G401 (cell line): ENCODE results near the gene RBPJ. TPM values are rescaled to one million over a fixed set of nuclear protein-coding genes. Genes with fewer than 3 reads are reported as not detected.

Experiments used
- DNase-seq: peaks from one replicate; pipeline ENCODE4 v3.0.0-alpha.2; 2015; ENCODE audit warnings: low spot score
- in situ Hi-C: cut with HindIII; loops from 2 replicates; pipeline ENCODE4 v1.10.0; 2016; ENCODE audit warnings: low sequenced_read_pairs, mixed read lengths
- total RNA-seq: library from RNA; depleted of rRNA; stranded (reverse); fragments of >200 nt; shearing (Covaris generic); gene quantifications from 2 replicates; pipeline ENCODE4 v1.2.3, GENCODE V29; 2014; rRNA removed

Gene RBPJ
- 207 and 336 TPM in 2 replicates for total RNA-seq

DNA sequence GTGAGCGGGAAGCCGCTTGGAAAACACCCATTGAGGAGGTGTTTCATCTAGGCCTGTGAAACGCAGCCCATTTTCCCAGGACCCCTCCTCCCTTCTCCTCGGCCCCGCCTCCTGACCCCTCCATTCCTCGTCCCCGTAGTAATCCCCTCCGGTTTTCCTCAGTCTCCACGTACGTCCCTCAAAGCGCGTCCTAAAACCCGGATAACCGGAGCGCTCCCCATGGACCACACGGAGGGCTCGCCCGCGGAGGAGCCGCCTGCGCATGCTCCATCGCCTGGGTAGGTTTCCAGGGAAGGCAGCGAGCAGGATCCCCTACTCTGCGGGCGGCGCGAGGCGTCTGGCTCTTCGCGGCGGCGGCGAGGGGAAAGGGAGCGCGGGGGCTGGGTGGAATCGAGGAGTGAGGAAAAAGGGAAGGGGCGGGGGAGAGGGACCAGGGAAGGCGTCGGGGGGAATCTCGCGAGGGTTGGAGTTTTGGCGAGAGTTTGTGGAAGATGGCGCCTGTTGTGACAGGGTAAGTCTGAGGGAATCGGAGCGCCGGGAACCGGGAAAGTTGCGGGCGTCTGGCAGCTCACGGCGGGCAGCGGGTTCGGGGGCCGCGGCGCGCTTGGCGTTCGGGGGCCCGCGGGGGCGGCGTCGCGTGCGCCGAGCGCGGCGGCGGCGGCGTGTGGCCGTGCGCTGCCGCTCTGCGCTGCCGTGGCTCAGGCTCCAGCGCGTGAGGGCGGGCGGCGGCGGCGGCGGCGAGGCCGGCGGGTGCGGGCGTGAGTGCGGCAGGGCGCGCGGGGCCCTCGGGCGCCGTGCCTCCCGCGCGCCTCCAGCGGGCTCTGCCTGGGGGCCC, at the start of gene RBPJ:
Gene RBPJ, plus strand, starts transcription at position 477 of the 835 bp plus-strand sequence. Its CDS starts 15 bp downstream, at position 492.
- in situ Hi-C loops = no loop called here
- peak; percentile 94 for DNase-seq

DNA sequence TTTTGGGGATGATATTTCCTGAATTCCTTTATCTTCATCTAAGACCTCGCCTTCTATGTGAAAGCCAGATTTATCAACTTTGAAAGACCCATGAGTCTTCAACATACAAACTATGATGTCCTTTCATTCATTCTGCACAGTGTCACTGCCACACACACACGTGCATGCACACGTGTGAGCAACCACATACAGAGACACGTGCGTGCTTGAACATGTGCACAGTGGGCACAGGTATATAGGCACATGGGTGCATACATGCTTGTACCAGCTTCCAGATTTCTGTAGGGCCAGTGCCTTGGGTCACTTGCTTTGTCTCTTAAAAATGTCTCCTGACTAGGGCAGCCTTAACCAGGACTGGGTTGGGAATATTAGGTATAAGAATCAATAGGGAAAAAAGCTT, 49.1 kb upstream of the RBPJ start:
- in situ Hi-C loops = no loop called here
- no peak for DNase-seq

DNA sequence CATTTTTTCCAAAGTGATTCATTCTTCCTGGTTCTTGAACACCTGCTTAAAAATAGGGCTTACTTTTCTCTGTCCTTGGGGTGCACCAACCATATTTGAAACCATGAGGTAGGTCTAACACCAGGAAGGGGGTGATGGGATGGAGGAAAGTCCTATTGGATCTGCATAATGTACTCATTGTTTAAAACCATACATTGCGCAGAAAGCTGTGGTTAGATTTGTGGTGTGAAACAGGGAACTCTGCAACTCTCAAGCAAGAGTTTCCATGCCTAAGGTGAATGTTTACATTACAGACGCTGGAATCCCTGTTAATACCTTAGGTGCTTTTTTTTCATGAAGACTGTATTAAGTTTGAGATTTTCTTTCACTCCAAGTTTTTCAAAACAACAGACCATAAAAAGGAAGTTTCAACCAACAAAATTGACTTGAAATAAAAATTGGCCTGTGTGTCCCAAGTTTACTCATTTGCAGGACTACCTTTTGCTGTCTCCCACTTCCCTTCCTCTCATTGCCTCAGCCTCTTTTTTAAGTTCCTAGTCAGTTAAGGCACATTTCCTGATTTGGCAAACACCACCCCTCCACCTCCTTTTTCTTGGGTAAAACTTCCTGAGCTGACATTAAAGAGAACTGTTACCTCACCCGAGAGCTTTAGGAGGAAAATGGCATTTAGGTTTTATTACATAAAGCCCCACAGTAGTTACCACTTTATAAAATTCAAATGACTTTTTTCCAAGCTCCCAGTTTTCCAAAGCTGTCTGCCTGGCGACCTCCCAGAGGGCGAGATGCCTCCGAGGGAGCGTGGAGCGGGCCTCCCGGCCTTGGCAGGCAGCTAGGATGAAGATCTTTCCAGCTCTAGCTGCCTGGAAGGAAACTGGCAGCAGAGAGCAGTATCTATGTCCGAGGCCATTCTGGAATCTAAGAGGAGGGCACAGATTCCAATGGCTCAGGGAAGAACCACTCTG, 47.9 kb upstream of the RBPJ start:
- DNase-seq = peak; percentile 41

DNA sequence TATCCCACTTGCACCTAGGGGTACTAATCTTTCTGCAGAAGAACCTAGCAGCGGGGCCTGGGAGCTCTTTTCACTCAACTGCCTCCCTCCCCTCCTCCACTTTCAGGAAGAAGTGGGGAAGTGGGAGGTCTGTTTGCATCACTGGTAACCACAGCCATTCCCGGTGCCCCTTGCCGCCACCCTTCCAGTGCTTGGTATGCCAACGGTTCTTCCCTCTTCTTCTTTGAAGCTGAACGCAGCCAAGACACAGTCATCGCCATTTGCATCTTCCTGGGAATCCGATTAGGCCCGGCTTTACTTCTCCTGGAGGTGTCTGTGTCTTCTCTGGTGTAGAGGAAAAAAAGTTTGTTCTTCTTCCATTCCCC, 47.2 kb upstream of the RBPJ start:
- no peak for DNase-seq

More for the DNA sequence above, 47.9 kb upstream of the RBPJ start:
- in situ Hi-C loops = no loop called here

DNA sequence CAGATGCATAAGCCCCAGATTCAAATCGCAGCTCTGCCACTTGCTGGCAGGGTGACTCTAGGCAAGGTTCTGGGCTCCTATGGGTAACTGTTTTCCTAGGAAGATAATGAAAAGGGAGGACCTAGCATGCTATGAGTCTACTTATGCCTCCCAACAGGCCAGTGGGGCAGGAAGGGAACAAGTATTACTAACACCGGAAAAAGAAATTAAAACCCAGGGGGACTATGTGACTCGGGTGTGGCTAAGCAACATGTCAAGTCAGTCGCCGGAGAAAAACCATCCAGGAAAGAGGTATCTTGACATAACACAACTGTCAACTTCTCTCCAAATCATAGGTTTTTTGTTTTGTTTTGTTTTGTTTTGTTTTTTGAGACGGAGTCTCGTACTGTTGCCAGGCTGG, 45.5 kb upstream of the RBPJ start:
- in situ Hi-C loops = no loop called here
- no peak for DNase-seq

More for the DNA sequence above, 47.2 kb upstream of the RBPJ start:
- in situ Hi-C loops = no loop called here

DNA sequence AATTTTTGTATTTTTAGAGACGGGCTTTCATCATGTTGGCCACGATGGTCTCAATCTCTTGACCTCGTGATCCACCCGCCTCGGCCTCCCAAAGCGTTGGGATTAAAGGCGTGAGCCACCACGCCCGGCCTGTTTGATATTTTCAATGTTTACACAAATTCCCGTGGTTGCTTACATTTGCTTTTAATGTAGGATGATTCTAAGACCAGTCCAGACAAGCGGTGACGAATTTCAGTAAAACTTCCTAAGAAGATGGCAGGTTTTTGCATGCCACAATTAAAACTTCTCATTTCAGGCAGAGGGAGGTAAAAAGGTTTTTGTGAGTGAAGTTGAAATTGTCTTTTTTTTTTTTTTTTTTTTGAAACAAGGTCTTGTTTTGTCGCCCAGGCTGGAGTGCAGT, 41.4 kb upstream of the RBPJ start:
- DNase-seq = no peak
- in situ Hi-C loops = no loop called here

DNA sequence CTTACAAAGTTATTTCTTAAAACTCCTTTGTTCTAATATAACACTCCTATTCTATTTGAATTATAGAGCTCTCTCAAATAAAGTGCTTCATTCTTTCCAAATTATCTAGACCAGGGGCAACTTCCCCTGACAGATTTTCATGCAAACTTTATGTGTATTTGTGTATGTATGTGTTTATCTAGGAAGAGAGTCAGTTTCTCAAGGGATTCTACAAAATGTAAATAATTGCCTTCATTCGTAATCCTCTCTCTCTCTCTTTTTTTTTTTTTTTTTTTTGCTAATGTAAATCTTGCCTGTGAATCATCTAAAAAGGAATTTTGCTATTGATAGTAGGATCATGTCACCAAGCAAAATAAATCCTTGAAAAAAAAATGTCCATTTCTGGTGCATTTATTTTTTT, 38.9 kb upstream of the RBPJ start:
- no peak for DNase-seq
- in situ Hi-C loops = no loop called here

DNA sequence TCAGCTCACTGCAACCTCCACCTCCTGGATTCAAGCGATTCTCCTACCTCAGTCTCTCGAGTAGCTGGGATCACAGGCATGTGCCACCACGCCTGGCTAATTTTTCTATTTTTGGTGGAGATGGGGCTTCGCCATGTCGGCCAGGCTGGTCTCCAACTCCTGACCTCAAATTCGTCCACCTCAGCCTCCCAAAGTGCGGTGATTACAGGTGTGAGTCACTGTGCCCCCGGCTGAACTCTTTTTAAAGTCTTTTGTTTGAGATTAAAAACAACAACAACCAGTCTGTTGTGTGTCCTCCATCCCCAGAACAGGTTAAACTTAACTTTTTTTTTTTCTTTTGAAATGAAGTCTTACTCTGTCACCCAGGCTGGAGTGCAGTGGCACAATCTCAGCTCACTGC, 36.3 kb upstream of the RBPJ start:
- no peak for DNase-seq
- in situ Hi-C loops = no loop called here

DNA sequence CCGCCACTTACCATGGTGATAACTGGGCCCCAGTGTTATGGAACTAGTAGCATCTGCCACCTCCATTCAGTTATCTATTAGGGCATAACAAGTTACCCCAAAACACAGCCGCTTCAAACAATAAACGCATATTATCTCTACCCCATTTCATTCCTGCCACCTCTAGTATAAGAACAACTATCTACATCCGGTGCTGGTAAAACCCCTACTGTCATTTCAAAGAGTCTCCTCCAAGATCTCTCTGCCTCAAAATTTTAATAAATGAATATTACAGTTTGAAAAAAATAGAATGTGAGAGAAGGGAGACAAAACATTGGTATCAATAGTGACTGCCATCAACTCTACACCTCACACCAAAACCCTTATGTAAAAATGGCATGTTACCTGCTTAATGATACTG, 35.5 kb upstream of the RBPJ start:
- DNase-seq = no peak
- in situ Hi-C loops = no loop called here

DNA sequence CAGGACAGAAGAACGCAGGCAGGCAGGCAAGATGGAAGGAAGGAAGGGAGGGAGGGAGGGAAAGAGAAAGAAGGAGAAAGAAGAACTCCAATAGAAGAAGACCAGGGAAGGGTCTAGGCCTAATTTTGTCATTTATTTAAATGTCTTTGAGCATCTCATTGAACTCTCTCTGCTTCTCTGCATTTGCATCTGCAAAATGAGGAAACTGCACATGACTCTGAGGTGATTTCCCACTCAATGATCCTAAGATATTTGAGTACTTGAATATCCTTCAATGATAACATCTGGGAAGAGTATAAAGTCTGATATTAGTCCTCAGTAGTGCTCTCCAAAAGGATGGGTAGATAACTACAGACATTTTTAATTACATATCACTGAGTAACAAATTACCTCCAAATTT, 33.1 kb upstream of the RBPJ start:
- no peak for DNase-seq
- in situ Hi-C loops = no loop called here

DNA sequence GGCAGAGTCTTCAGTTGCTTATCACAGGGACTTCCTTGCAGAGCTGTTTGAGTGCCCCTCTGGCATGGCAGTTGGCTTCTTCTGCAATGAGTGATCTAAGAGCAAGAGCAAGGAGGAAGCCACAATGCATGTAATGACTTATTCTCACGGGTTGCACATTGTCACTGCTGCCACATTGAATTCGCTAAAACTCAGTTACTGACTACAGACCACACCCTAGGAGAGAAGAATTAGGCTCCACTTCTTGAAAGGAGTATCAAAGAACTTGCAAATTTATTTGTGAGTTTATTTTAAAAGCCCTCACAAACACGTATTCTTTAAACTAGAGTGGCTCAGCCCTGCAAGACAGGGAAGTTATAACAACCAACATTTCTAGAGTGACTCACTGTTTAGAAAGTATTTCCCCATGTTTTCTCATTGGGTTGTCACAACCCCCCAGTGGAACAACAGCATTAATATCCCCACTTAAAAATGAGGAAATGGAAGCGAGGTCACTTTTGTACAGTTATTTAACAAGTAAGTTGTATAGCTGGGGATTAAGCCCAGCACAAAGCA, 32.4 kb upstream of the RBPJ start:
- in situ Hi-C loops = no loop called here
- DNase-seq = no peak

DNA sequence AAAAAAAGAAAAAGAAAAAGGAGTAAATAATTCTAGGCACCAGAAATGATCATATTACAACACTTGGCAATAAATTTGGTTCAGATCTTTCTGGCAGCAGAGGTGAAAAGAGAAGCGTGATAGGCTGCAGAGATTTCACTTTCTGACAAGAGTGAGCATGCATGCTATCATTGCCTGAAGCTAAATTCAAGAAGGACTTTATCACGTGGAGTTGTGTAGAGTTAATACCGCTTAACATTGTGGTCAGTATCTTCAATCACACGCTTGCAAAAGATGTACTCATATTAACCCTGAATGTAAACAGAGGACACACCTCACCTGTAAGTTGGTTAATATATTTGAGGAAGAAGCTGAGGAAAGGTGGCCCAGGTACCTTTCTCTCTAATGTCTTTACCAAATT, 31.4 kb upstream of the RBPJ start:
- DNase-seq = no peak
- in situ Hi-C loops = no loop called here

DNA sequence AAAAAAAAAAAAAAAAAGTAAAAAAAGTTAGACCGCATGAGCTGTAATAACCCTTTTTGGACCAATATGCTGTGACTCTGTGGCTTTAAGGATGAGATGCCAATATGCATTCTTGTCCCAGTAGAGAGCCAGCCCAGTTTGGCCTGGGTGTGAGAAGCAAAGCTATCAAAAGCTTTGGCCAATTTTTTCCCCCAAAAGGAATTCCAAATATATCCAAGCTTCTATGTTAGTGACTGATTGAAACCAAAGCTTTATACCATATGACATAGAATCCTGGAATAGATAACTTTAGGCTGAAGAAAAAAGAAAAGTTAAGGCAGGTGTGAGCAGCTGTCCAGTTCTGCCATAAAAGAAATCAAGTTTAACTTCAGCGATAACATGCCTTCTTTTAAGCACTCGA, 30.5 kb upstream of the RBPJ start:
- in situ Hi-C loops = no loop called here
- DNase-seq = no peak

DNA sequence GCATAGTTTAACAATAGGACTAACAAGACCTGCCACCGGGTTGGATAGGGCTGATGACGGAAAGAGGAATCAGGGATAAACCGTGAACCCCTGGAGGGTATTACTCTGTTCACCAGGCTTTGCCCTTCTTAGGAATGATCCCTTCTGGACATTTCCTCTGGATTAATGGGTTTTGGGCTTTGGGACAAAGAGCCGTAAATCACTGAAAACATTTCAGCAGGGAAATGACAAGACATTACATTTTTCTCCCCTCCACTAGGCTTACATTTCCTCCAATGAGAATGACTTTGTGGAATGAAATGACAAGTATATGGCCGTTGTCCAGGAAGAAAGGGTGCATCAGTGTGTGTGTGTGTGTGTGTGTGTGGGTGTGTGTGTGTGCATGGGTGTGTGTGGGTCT, 25.9 kb upstream of the RBPJ start:
- in situ Hi-C loops = no loop called here
- peak; percentile 52 for DNase-seq

DNA sequence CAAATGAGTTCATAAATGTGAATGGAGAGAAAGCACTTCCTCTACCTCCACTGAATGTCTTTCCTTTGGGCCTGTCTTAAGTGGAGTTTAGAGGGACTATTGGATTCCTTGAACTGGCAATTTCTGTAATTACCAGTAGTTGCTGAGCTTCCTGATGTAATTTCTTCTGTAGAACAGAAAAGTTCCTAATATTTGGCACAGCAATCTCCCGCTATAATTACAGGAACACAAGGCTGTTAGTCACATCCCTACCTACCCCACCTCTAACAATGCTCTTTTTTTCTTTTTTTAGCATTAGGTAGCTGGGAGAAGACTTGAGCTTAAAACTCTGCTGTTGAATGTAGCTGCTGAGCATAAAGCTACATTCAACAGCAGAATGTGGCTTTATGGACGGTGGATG, 24.8 kb upstream of the RBPJ start:
- in situ Hi-C loops = no loop called here

DNA sequence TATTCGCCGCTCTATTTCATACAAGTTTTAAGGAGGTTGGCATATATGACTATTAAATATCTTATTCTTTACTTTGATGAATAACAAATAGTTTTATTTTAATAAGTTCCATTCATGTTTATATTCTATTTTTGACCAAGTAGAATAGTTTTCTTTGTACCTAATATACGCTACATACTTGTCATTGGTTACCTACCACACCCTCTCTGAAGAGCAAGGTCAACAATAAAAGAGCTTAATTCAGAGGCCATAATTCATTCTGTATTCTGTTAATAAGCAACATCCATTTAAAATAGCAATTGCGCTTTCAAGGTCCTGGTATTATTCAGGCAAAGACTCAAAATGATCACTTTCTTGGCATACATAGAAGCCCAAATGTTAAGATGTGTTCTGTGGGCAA, 24.3 kb upstream of the RBPJ start:
- in situ Hi-C loops = no loop called here
- no peak for DNase-seq

More for the DNA sequence above, 24.8 kb upstream of the RBPJ start:
- DNase-seq = no peak

DNA sequence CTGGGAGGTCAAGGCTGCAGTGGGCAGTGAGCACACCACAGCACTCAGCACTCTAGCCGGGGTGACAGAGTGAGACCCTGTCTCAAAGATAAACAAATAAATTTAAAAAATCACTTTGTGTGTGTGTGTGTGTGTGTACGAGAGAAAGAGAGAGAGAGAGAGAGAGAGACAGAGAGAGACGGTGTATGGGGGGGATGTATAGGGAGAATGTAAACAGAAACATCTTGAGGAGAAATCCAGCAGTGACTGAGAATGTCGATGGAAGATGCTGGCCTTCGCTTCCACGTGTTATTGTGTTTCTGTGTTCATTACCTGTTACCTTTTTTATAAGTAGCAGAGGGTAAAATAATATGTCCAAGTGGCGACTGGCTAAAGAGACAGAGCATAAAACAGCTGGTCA, 23.6 kb upstream of the RBPJ start:
- in situ Hi-C loops = no loop called here
- no peak for DNase-seq

DNA sequence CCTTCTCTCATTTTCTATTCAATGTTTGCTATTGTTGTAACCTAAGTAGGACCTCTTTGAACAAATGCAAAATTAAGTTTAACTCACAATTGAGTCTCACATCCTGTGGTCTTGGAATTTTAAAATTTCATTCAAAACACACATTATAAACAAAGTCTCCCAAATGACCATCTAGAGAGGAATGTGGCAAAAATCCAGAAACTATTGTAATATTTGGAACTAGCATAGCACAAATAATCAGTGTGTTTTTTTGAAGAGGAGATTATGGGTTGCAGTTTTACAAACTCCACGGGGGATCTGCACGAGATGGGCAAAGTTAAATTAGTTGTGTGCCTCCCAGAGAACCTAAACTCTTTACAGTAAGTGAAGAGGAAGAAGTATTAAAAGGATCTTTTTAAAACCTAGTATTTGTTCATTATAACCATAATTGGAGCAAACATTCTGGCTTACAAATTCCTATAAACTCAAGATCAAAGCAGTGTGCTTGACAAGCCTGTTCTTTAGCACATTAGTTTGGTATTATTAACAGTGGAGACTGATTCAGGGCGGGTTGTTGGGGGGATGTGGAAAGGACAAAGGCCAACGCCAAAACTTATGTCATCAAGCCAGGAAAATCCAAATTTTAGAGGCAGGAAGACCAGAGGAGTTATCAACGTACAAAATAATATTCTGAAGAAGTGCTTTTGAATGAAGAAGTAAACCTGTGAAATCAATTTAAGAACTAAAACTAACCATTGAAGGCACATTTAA, 22.4 kb upstream of the RBPJ start:
- DNase-seq = peak; percentile 74
- in situ Hi-C loops = no loop called here

DNA sequence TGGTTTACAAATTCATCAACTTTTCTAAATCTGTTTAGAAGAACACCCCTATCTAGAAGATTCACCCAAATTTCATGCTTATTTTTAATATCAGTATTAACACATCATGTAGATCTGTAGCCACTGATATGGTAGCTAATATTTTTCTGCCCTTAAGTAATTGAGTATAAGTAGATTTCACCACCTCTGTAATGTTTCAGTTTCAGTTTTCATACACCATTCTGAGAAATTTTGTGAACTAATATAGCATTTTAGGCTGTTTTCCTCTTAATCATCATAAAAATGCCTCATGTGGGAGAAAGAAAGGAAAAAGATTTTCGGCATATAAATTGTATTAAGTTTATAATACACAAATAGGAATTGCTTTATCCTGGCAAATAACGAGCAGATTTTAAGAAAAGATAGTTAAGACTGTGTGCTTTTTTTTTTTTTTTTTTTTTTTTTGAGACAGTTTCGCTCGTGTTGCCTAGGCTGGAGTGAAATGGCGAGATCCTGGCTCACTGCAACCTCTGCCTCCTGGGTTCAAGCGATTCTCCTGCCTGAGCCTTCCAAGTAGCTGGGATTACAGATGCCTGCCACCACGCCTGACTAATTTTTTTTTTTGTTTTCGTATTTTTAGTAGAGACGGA, 21.4 kb upstream of the RBPJ start:
- no peak for DNase-seq
- in situ Hi-C loops = no loop called here
